GM13977 (cell line): Measurements from ENCODE around the gene ZNF362.

Experiments
- DNase-seq: peaks from one replicate; pipeline ENCODE4 v3.0.0; 2012; ENCODE audit warnings: low spot score
- in situ Hi-C: fragments of 300-500 bp; cut with MboI; formaldehyde crosslinking; loops from one replicate; pipeline ENCODE4 v1.12.0; 2022; ENCODE audit warnings: low sequenced_read_pairs, low pct_unique_long_range_greater_than_20kb, mixed read lengths, inconsistent platforms; ENCODE audit not compliant: unreplicated experiment
- TF ChIP-seq, protein P1 (sequence below): IDR thresholded peaks from 2 replicates; pipeline ENCODE4 v1.5.1; 2012; ENCODE audit warnings: mild to moderate bottlenecking, control low read depth; ENCODE audit not compliant: insufficient read depth; ENCODE audit errors: extremely low read depth, missing control alignments

ZNF362 gene

DNA sequence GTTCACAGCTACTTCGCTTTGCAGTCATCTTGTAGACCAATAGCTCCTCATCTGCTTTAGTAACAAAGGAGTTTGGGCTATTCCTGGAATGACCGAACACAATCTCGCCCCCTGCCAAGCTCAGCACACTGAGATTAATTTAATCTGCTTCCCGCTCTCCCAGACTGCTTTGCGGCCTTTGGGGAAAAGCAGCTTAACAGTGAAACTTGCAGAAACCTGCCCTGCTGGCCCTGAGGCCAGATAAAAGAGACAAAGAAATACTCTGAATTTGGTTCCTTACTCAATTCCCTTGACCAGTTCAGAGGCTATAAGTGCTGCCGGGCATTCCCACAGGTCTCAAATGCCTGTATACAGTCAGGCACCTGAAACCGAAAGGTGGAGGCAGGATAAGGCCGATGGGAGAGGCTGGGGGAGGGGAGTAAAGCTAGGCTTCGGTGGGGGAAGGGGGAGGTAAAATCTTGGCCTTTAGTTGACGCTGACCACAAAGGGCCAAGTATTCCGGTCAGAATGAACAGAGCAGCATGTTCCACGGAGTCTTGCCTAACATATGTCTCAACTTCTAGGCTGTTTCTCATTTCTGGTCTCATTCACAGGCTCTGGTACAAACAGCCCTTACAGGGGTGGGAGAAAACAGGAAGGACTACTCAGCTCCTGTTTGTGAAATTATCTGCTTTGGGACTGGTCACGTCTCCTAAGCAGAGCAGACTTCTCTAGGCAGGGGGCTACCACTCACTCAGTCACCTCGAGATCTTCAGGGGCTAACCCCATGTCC, 82.3 kb downstream of the ZNF362 start:
- DNase-seq: no peak
- TF ChIP-seq, protein P1, sequence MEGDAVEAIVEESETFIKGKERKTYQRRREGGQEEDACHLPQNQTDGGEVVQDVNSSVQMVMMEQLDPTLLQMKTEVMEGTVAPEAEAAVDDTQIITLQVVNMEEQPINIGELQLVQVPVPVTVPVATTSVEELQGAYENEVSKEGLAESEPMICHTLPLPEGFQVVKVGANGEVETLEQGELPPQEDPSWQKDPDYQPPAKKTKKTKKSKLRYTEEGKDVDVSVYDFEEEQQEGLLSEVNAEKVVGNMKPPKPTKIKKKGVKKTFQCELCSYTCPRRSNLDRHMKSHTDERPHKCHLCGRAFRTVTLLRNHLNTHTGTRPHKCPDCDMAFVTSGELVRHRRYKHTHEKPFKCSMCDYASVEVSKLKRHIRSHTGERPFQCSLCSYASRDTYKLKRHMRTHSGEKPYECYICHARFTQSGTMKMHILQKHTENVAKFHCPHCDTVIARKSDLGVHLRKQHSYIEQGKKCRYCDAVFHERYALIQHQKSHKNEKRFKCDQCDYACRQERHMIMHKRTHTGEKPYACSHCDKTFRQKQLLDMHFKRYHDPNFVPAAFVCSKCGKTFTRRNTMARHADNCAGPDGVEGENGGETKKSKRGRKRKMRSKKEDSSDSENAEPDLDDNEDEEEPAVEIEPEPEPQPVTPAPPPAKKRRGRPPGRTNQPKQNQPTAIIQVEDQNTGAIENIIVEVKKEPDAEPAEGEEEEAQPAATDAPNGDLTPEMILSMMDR: no peak
- in situ Hi-C loops: no loop called here

DNA sequence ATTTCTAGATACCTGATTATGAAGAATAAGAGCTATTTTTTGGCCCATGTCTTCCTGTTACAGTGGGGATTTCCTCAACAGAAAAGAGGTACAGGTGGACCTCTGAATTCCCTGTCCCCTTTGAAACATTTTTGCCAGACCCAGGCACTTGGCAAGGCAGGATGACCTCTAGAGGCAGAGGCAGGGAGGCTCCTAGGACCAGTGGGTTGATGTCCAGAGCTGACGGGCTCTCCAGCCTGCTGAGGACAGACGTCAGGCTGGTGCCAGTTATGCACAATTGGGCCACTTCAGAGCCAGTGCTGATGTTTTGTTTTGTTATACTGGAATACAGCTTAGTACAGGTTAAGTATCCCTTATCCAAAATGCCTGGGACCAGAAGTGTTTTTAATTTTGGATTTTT, 83.1 kb downstream of the ZNF362 start:
- no peak for DNase-seq
- TF ChIP-seq, protein P1: no peak
- in situ Hi-C loops: no loop called here

DNA sequence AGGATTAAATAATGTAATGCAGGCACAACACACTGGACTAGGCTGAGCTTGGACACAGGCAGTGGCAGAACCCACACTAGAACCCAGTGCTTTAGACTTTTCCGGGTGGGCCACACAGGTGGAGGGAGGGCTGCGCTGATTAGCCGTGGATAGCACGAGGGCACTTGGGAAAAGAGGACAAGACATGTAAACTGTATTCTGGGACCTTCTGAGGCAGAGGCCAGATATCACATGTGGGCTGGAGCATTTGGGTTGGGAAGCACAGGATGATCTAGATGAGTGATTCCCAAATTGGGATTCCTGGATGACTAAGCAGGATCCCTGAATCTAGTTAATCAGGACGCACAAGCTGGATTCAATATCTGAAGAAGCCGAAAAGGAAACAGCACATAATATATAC, 84.9 kb downstream of the ZNF362 start:
- TF ChIP-seq, protein P1: no peak
- no peak for DNase-seq
- in situ Hi-C loops: no loop called here

DNA sequence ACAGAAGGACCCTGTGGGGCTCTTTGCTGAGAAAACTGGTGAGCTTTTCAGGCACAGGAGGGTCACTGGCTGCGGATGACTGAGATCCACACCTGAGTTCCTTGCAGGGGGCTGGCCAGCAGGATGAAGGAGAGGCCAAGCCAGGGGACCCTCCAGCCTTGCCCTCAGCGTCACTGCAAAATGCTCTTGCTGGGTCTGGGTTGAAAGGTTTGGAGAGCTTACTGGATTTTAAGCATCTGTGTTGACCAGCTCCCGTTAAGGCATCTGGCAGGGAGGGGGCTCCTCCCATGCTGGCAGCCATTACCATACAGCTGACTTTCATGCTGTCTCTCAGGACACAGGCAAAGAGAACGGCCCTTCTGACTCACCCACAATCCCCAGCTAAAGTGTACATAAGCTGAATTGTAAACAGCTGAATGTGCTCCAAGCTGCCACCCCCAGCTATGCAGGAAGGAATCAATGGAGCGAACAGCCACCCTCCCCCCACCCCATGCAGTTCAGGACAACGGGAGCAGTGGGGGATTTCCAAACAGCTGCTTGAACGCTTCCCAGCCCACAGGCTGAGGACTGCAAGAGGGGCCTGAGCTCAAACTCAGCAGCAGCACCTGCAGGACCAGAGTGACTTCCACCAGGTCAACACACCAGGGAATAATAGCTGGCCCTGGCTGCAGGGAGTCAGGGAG, 85.9 kb downstream of the ZNF362 start:
- TF ChIP-seq, protein P1: no peak
- no peak for DNase-seq
- in situ Hi-C loops: no loop called here

DNA sequence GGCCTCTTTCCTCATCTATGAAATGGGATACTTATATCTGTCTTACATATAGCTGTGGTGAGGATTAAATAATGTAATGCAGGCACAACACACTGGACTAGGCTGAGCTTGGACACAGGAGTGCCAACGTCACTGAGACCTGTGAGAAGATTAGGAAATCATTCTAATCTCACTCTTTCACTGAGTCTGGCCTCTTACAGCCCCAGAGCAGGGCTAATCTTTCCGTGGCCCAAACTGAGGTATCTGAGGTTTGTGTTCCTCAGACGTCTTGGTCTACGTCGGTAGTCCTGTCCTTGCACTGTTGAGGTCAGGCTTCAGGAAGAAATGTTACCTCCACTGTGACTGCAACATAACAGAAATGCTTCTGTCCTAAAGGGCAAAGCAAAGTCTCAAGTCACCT, 87.2 kb downstream of the ZNF362 start:
- DNase-seq: no peak
- in situ Hi-C loops: no loop called here
- TF ChIP-seq, protein P1: no peak

DNA sequence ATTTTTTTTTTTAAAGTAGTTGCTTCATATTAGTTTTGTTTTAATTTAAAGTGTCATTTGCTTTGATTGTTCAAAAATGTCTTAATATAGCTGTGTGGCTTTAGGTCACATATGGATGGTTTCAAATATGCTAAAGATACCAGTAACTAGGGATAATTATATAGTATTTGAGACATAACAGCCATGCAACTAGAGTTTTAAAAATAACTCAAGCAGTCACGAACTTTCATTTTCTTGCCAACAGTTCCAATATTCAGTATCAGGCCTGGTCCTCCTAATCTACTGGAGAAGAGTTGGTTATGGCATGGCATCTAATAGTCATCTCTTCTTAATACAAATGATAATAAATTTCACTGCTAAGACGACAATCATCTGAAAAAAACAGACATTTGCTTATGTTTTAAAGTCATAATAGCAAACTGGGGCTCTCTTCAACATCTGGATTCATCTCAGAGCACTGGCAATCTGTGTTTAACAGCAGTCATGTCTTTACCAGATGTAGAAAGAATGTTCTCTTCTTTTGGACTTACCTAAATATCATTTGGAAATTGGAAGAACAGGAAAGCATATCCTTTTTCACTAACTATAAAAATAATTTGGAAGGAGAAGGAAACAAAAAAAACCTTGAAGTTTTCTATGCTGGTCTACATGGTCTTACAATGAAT, 88.7 kb downstream of the ZNF362 start:
- TF ChIP-seq, protein P1: no peak
- in situ Hi-C loops: no loop called here

More for the DNA sequence above, 88.7 kb downstream of the ZNF362 start:
- DNase-seq: no peak
